Small intestine (tissue), 7 donors: ENCODE results near the gene FHIT. TPM values are rescaled to one million over a fixed set of nuclear protein-coding genes. Genes with fewer than 3 reads are reported as not detected.

Source experiments
- DNase-seq, 2 donors: peaks; one replicate each; pipeline versions ENCODE4 v3.0.0 to v3.0.0-alpha.2; 2013
- FAIRE-seq: peaks from 2 replicates; lab custom pipeline; 2012; peaks lifted over from hg19 to GRCh38; lab: Jason Lieb, UNC
- H3K27ac ChIP-seq, 3 donors: one replicate each; pipeline ENCODE4 v1.5.1; 2013; ENCODE audit warnings: low read length in 2 of 3, mild to moderate bottlenecking in 2 of 3, control low read depth in 1 of 3, inconsistent platforms in 1 of 3, low read depth in 1 of 3, moderate library complexity in 1 of 3
- H3K27me3 ChIP-seq, 3 donors: one replicate each; pipeline ENCODE4 v1.6.1; 2013; ENCODE audit warnings: low read length in 3 of 3, inconsistent platforms in 1 of 3; ENCODE audit not compliant: control insufficient read depth in 3 of 3, insufficient read depth in 3 of 3
- H3K36me3 ChIP-seq, 3 donors: one replicate each; pipeline ENCODE4 v1.6.1; 2013; ENCODE audit warnings: low read length in 3 of 3, inconsistent platforms in 1 of 3, low read depth in 1 of 3, mild to moderate bottlenecking in 1 of 3, moderate library complexity in 1 of 3; ENCODE audit not compliant: control insufficient read depth in 3 of 3, insufficient read depth in 2 of 3
- H3K4me1 ChIP-seq, 3 donors: one replicate each; pipeline ENCODE4 v1.6.1; 2013; ENCODE audit warnings: low read length in 2 of 3, inconsistent platforms in 1 of 3, low read depth in 1 of 3, mild to moderate bottlenecking in 1 of 3, moderate library complexity in 1 of 3; ENCODE audit not compliant: control insufficient read depth in 3 of 3, insufficient read depth in 2 of 3
- H3K4me3 ChIP-seq, 3 donors: one replicate each; pipeline ENCODE4 v1.5.1; 2013; ENCODE audit warnings: low read length in 3 of 3, control low read depth in 1 of 3, inconsistent platforms in 1 of 3, low read depth in 1 of 3, mild to moderate bottlenecking in 1 of 3, moderate library complexity in 1 of 3
- H3K9me3 ChIP-seq, 2 donors: one replicate each; pipeline ENCODE4 v1.6.1; 2013; ENCODE audit warnings: low read depth in 1 of 2, low read length in 1 of 2; ENCODE audit not compliant: control insufficient read depth in 2 of 2, insufficient read depth in 1 of 2
- WGBS, 3 donors: extraction: QIAGEN DNeasy Blood & Tissue Kit; methylation state at CpG; one replicate each; pipeline ENCODE4 v1.1.7; 2013; 5-methylcytosine and 5-hydroxymethylcytosine counted together
- polyA plus RNA-seq, 4 donors: library from polyadenylated mRNA; stranded (reverse) in 3 of 4; unstranded in 1 of 4; fragments of 200-250 nt in 3 of 4; fragments of 120-200 nt in 1 of 4; gene quantifications; one replicate each; pipeline versions ENCODE4 v1.2.1 to v1.2.3, GENCODE V29; 2013
- donor health status: healthy with polysubstance abuse.
- donor health status: control.
- donor health status: control.
- donor health status: Bipolar disorder and iron deficiency.
- donor health status: healthy.

Gene FHIT
- polyA plus RNA-seq, 4 donors: 4.4 to 30.4 (median 7.0) TPM

GRCh38 chr3:59775106-59775505, 1476.1 kb downstream of the FHIT start:
- no peaks in the 10 kb centered on the region for H3K36me3 ChIP-seq
- no peak overlapping the region for H3K27ac ChIP-seq
- DNase-seq (no peak), FAIRE-seq (no peak)
- H3K9me3 ChIP-seq: no peaks in the 10 kb centered on the region
- H3K27me3 ChIP-seq: no peaks in the 10 kb centered on the region
- 90 to 93% (median 93%) methylated on average over 6 of the region's 6 CpGs for WGBS, 3 donors
- no peak overlapping the region for H3K4me3 ChIP-seq
- H3K4me1 ChIP-seq: peaks cover 0 to 3% (median 0%) of the 10 kb centered on the region in 3 donors

DNA sequence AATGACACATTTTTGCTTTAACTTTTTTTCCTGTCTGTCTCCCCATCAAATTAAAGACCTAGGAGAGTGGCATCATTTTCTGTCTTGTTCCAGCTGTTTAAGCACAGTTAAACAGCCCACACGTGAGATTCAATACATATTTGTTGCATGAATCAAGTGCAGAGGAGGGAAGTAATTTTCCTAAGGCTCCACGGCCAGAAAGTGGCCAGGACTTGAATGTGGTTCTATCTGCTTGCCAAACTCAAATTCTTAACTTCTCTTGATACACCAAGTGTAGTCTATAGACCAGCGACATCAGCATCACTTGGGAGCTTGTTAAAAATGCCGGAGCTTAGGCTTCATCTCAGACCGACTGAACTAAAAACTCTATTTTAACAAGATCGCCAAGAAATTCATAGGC, 1476.6 kb downstream of the FHIT start:
- Histone ChIP-seq H3K4me1 (peaks cover 0 to 3% (median 0%) of the 10 kb centered on the region in 3 donors), H3K36me3 (no peaks in the 10 kb centered on the region), H3K27me3 (no peaks in the 10 kb centered on the region), H3K9me3 (no peaks in the 10 kb centered on the region), H3K4me3 (no peak overlapping the region), H3K27ac (no peak overlapping the region)
- no peak for FAIRE-seq
- WGBS, 3 donors: 78 to 88% (median 87%) methylated on average over 6 of the region's 6 CpGs
- no peak for DNase-seq

DNA sequence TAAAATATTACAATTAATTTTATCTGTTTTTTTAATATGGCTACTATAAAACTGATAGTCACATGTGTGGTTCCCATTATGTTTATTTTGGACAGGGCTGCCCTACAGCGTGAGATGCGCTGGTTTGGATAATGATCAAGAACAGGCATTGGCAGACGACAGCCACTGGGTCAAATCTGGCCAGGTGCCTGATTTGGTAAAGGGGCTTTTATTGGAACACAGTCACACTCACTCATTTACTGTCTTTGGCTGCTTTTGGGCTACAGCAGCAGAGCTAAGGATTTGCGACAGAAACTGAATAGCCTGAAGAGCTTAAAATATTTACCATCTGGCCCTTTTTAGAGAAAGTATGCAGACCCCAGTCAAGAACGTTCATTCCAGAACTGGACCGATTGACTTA, 1477.3 kb downstream of the FHIT start:
- Histone ChIP-seq H3K27me3 (no peaks in the 10 kb centered on the region), H3K4me3 (no peak overlapping the region), H3K36me3 (no peaks in the 10 kb centered on the region), H3K27ac (no peak overlapping the region), H3K9me3 (no peaks in the 10 kb centered on the region), H3K4me1 (peaks cover 0 to 3% (median 0%) of the 10 kb centered on the region in 3 donors)
- FAIRE-seq (no peak), DNase-seq (no peak)
- 72 to 75% (median 72%) methylated on average over 6 of the region's 6 CpGs for WGBS, 3 donors

DNA sequence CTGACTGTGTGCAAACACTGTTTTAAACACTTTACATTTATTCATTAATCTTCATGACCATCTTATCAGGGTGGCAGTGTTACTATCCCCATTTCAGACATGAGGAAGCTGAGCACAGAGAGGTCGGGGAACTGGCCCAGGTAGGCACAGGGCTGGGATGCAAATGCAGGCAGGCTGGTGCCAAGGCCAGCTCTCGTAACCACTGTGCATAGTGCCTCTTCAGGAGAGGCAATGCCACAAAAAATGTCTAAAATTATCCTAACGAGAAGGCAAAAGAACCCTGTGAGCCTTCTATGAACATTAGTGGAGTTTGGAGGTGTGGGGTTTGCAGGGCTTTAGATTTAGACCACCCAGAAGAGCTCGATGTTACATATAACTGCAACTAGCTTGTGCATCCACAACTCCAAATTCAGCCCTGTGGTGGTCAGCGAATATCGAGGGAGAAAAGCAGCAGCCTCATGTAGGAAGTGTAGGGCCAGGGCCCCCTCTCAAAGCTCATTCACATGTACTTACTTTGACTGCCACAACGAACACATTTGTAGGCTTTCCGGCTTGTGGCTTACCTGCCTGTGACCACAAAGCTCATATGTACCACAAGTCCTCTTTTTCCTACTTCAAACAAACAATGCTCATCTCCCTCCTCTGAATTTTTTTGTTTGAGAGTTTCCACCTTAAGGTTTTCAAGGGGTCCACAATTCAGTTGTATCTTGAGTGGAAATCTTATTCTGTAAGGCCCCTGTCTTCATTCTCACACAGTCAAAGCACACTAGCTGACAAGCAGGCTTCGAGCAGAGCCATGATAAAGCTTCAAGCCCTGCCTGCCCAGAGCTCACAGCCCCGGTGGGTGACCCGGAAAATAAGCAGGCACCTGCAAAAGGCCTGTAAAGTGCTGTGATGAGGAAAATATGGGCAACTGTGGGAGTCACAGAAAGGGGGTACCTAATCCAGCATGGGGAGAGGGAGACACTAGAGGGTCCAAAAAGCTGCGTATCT, 1478.5 kb downstream of the FHIT start:
- WGBS, 3 donors: 64 to 78% (median 64%) methylated on average over 12 of the region's 12 CpGs
- H3K4me3 ChIP-seq: no peak overlapping the region
- peaks cover 0 to 3% (median 0%) of the 10 kb centered on the region in 3 donors for H3K4me1 ChIP-seq
- no peaks in the 10 kb centered on the region for H3K36me3 ChIP-seq
- no peak overlapping the region for H3K27ac ChIP-seq
- DNase-seq: peak in 1 of 2 donors; percentile 33
- no peak for FAIRE-seq
- H3K27me3 ChIP-seq: no peaks in the 10 kb centered on the region
- no peaks in the 10 kb centered on the region for H3K9me3 ChIP-seq

GRCh38 chr3:59771768-59772181, 1479.5 kb downstream of the FHIT start:
- H3K9me3 ChIP-seq: no peaks in the 10 kb centered on the region
- FAIRE-seq (no peak), DNase-seq (peak in 1 of 2 donors; percentile 27)
- peaks cover 0 to 3% (median 0%) of the 10 kb centered on the region in 3 donors for H3K4me1 ChIP-seq
- H3K36me3 ChIP-seq: no peaks in the 10 kb centered on the region
- no peaks in the 10 kb centered on the region for H3K27me3 ChIP-seq
- no peak overlapping the region for H3K27ac ChIP-seq
- 41 to 60% (median 57%) methylated on average over 3 of the region's 3 CpGs for WGBS, 3 donors
- no peak overlapping the region for H3K4me3 ChIP-seq

GRCh38 chr3:59769127-59769750, 1482.0 kb downstream of the FHIT start:
- Histone ChIP-seq H3K36me3 (no peaks in the 10 kb centered on the region), H3K4me3 (no peak overlapping the region), H3K4me1 (peaks cover 0 to 3% (median 0%) of the 10 kb centered on the region in 3 donors), H3K27ac (no peak overlapping the region), H3K9me3 (no peaks in the 10 kb centered on the region), H3K27me3 (no peaks in the 10 kb centered on the region)
- FAIRE-seq (no peak), DNase-seq (no peak)
- 91 to 92% (median 91%) methylated on average over 13 of the region's 13 CpGs for WGBS, 3 donors

DNA sequence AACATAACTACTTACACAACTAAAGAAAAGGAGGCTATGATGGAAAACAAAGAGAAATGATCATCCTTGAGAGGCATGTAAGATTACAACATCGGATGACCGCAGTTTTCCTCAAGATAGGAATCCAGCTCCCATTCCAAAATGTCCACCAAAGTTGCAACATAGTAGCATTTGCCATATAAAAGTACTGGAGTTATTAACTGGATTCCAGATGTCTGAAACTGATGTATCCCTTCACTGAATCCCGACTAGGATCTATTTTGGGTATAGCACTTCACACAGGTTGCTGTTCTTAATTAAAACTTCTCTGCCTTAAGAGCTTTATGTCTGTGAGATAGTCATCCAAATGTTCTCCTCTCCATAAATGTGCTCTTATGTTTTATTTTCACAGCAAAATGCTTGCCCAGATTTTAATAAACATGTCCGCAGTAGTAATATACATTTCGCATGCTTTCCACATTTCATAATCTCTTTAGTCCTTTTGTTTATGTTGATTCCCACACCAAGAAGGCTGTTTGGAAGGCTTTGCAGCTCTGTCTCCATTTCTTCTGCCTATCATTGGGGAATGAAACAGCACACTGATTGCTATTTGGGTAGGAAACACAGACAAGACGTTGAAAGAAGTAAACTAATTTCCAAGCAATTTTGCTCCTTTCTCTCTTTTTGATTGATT, 1484.9 kb downstream of the FHIT start:
- Histone ChIP-seq H3K4me3 (no peak overlapping the region), H3K27me3 (no peaks in the 10 kb centered on the region), H3K9me3 (no peaks in the 10 kb centered on the region), H3K36me3 (no peaks in the 10 kb centered on the region), H3K4me1 (no peaks in the 10 kb centered on the region), H3K27ac (peak overlapping the region in 2 of 3 donors; percentile 36 to 63)
- 68 to 92% (median 88%) methylated on average over 6 of the region's 6 CpGs for WGBS, 3 donors
- DNase-seq: peak in 1 of 2 donors; percentile 17
- FAIRE-seq: no peak

GRCh38 chr3:59764171-59764570, 1487.1 kb downstream of the FHIT start:
- Histone ChIP-seq H3K27me3 (no peaks in the 10 kb centered on the region), H3K4me1 (peaks cover 3 to 5% (median 4%) of the 10 kb centered on the region in 3 donors), H3K27ac (no peak overlapping the region), H3K9me3 (no peaks in the 10 kb centered on the region), H3K36me3 (no peaks in the 10 kb centered on the region), H3K4me3 (no peak overlapping the region)
- no peak for FAIRE-seq
- no peak for DNase-seq
- 47 to 75% (median 55%) methylated on average over 4 of the region's 4 CpGs for WGBS, 3 donors
